Measurements from ENCODE around the gene PRKCI.

The PRKCI gene

DNA sequence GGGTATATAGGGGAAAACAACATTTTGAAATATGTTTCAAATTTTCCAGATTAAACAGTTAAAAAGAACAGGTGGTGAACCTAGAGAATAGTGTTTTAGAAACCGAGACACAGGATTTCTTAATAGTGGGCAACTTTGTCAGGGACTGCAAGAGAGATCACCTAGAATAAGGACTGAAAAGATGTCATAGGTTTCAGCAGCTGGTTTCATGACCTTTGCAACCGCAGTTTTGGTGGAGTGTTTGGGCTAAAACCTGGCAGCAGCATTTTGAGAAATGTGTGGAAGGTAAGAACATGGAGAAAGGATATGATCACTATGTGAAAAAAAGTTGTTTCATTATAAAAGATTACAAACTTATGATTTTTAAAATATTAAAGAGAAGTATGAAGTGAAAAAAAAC, 34.9 kb downstream of the PRKCI start:
- no peak for TF ChIP-seq GATA2 (IDR thresholded peaks at IDR 0.05; ENCODE audit: low read depth, low read length)
- TF ChIP-seq GATA3 (IDR thresholded peaks at IDR 0.05; ENCODE audit: low read depth, low read length) = no peak

GRCh38 chr3:170258105-170258487, 35.9 kb downstream of the PRKCI start:
- TF ChIP-seq GATA3 (IDR thresholded peaks at IDR 0.05; ENCODE audit: low read depth, low read length) (no peak), GATA2 (IDR thresholded peaks at IDR 0.05; ENCODE audit: low read depth, low read length) (no peak)

DNA sequence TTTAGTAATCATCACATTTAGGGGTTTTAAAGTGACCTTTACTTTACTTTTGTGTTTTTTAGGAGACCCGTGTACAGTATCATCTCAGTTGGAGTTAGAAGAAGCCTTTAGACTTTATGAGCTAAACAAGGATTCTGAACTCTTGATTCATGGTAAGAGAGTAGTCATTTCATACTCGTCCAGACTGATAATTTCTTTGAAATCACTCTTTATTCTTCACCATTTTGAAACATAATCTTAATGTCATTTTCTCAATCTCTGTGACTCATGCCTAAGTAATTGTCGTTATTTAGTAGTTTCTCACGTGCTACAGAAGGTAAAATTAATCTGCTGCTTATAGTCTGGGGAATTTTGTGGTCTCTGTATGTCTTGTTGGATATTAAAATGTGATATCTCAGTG, 37.7 kb downstream of the PRKCI start:
- TF ChIP-seq GATA3 (IDR thresholded peaks at IDR 0.05; ENCODE audit: low read depth, low read length) = no peak
- no peak for TF ChIP-seq GATA2 (IDR thresholded peaks at IDR 0.05; ENCODE audit: low read depth, low read length)

GRCh38 chr3:170267793-170268192, 45.6 kb downstream of the PRKCI start:
- TF ChIP-seq GATA3 (IDR thresholded peaks at IDR 0.05; ENCODE audit: low read depth, low read length) (no peak), GATA2 (IDR thresholded peaks at IDR 0.05; ENCODE audit: low read depth, low read length) (no peak)

DNA sequence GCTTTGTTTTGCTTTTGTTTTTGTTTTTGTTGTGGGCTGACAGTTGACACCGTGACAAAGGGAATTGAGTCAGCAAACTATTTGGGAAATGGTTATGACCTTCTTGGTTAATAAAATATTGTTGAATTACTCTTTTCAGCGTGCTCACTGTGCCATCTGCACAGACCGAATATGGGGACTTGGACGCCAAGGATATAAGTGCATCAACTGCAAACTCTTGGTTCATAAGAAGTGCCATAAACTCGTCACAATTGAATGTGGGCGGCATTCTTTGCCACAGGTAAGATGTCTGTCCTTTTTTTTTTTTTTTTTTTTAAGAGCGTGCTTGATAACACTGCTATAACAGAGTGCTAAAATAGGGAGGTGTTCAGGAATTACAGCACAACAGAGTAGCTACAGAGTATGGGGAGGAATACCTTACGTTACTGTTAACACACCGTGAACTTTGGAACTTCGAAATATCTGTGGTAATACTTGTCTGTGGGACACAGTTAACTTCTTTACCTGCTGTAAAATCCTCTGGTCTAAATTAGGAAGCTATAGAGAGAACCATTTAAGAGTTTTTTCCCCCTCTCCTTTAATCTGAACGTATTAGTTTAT, 48.2 kb downstream of the PRKCI start:
- TF ChIP-seq GATA3 (IDR thresholded peaks at IDR 0.05; ENCODE audit: low read depth, low read length) = no peak
- TF ChIP-seq GATA2 (IDR thresholded peaks at IDR 0.05; ENCODE audit: low read depth, low read length) = no peak

DNA sequence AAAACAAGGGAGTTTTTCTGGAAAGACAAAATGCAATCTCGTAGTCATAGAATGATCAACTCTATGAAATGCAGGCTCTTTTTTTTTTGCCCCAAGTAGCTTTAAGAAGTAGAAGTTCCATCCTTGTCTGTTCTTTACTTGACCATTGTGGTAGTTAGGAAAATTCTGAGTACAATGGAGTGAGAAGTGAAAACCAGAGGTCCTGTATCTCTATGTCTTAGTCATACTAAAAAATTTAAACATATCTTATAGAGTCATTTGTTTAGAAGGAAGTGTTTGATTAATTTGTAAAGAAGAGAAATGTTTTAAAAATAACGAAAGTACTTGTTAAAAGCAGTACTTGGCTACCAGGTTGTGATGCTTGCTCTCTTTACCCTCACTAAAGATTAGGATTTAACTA, 52.4 kb downstream of the PRKCI start:
- TF ChIP-seq GATA2 (IDR thresholded peaks at IDR 0.05; ENCODE audit: low read depth, low read length) (no peak), GATA3 (IDR thresholded peaks at IDR 0.05; ENCODE audit: low read depth, low read length) (no peak)

DNA sequence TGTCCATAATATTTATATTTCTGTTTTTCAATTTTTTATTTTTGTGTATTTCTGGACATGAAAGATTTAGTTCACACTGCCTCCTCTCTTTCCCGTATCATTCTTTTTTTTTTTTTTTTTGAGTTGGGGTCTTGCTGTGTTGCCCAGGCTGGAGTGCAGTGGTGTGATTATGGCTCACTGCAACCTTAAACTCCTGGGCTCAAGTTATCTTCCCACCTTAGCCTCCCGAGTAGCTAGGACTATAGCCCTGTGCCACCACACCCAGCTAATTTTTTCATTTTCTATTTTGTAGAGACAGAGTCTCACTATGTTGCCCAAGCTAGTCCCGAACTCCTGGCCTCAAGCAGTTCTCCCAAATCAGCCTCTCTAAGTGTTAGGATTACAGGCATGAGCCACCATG, 53.6 kb downstream of the PRKCI start:
- no peak for TF ChIP-seq GATA2 (IDR thresholded peaks at IDR 0.05; ENCODE audit: low read depth, low read length)
- no peak for TF ChIP-seq GATA3 (IDR thresholded peaks at IDR 0.05; ENCODE audit: low read depth, low read length)

GRCh38 chr3:170277833-170278580, 55.8 kb downstream of the PRKCI start:
- TF ChIP-seq GATA3 (IDR thresholded peaks at IDR 0.05; ENCODE audit: low read depth, low read length) (no peak), GATA2 (IDR thresholded peaks at IDR 0.05; ENCODE audit: low read depth, low read length) (no peak)

DNA sequence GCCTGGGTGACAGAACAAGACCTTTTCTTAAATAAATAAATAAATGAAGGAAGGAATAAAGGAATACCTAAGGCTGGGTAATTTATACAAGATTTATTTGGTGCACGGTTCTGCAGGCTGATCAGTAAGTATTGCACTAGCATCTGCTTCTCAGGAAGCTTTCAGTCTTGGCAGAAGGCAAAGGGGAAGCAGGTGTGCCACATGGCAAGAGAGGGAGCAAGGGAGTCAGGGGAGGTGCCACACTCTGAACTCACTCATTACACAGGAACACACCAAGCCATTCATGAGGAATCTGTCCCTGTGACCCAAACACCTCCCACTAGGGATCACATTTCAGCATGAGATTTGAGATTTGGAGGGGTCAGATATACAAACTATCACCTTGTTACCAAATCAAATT, 56.4 kb downstream of the PRKCI start:
- TF ChIP-seq GATA3 (IDR thresholded peaks at IDR 0.05; ENCODE audit: low read depth, low read length) = no peak
- TF ChIP-seq GATA2 (IDR thresholded peaks at IDR 0.05; ENCODE audit: low read depth, low read length) = no peak

DNA sequence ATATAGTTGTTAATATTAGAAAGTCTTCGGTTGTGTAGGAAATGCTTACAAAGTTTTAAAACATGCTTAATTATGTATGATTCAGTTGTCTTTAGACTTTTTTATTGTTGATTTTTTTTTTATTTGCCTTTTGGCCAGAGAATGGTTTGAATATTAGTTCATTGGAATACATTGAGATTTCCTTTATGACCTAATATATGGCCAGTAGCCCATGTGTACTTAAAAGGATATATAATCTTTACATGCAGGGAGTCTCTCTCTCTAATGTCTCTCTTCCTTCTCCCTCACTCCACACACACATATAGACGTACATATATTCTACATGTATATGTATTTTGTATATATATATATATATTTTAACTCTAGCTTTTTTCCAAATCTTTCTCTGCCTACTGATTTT, 68.0 kb downstream of the PRKCI start:
- TF ChIP-seq GATA3 (IDR thresholded peaks at IDR 0.05; ENCODE audit: low read depth, low read length) (no peak), GATA2 (IDR thresholded peaks at IDR 0.05; ENCODE audit: low read depth, low read length) (no peak)

DNA sequence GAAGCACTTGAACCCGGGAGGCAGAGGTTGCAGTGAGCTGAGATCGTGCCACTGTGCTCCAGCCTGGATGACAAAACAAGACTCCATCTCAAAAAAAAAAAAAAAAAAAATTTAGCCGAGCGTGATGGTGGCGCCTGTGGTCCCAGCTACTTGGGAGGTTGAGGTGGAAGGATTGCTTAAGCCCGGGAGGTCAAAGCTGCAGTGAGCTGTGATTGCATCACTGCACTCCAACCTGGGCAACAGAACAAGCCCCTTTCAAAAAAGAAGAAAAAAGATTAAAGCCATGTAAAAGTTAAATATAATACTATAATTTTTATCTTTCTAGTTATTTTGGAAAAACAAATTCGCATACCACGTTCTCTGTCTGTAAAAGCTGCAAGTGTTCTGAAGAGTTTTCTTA, 73.4 kb downstream of the PRKCI start:
- TF ChIP-seq GATA2 (IDR thresholded peaks at IDR 0.05; ENCODE audit: low read depth, low read length) = no peak
- no peak for TF ChIP-seq GATA3 (IDR thresholded peaks at IDR 0.05; ENCODE audit: low read depth, low read length)

GRCh38 chr3:170296703-170297102, 74.5 kb downstream of the PRKCI start:
- no peak for TF ChIP-seq GATA3 (IDR thresholded peaks at IDR 0.05; ENCODE audit: low read depth, low read length)
- TF ChIP-seq GATA2 (IDR thresholded peaks at IDR 0.05; ENCODE audit: low read depth, low read length) = no peak

- no peak for TF ChIP-seq GATA2 (IDR thresholded peaks at IDR 0.05; ENCODE audit: low read depth, low read length)
Observed at GRCh38 chr3:170301405-170301804, 79.2 kb downstream of the PRKCI start.

- TF ChIP-seq GATA2 (IDR thresholded peaks at IDR 0.05; ENCODE audit: low read depth, low read length) (no peak), GATA3 (IDR thresholded peaks at IDR 0.05; ENCODE audit: low read depth, low read length) (no peak)
Observed at GRCh38 chr3:170302008-170302407, 79.8 kb downstream of the PRKCI start.

- no peak for TF ChIP-seq GATA2 (IDR thresholded peaks at IDR 0.05; ENCODE audit: low read depth, low read length)
- no peak for TF ChIP-seq GATA3 (IDR thresholded peaks at IDR 0.05; ENCODE audit: low read depth, low read length)
Observed at GRCh38 chr3:170306015-170306414, 83.8 kb downstream of the PRKCI start.
